GM19397 (cell line): Measurements from ENCODE around the gene ZNF618.

ENCODE experiments used
- ATAC-seq: cut with Tn5 transposase; IDR thresholded peaks from one replicate; pipeline ENCODE4 v1.9.1; 2021; ENCODE audit warnings: mild to moderate bottlenecking, moderate library complexity; ENCODE audit not compliant: unreplicated experiment

Gene ZNF618

GRCh38 chr9:114090798-114091197, 214.7 kb downstream of the ZNF618 start:
- ATAC-seq, result no peak

- ATAC-seq, result no peak
Measured at GRCh38 chr9:114091711-114092110, 215.6 kb downstream of the ZNF618 start.

GRCh38 chr9:114092336-114092735, 216.2 kb downstream of the ZNF618 start:
- no peak for ATAC-seq

- no peak for ATAC-seq
Measured at GRCh38 chr9:114093031-114093471, 216.9 kb downstream of the ZNF618 start.

- no peak for ATAC-seq
Measured at GRCh38 chr9:114093761-114094505, 217.8 kb downstream of the ZNF618 start.

- ATAC-seq, result no peak
Measured at GRCh38 chr9:114094971-114095370, 218.9 kb downstream of the ZNF618 start.

GRCh38 chr9:114096041-114096511, 220.0 kb downstream of the ZNF618 start:
- no peak for ATAC-seq

- ATAC-seq, result no peak
Measured at GRCh38 chr9:114096866-114097612, 220.9 kb downstream of the ZNF618 start.

GRCh38 chr9:114097613-114098020, 221.5 kb downstream of the ZNF618 start:
- no peak for ATAC-seq

- no peak for ATAC-seq
Measured at GRCh38 chr9:114098021-114098935, 222.2 kb downstream of the ZNF618 start.

GRCh38 chr9:114098936-114099668, 223.0 kb downstream of the ZNF618 start, which contains the start of gene KIF12:
Gene KIF12 (minus strand): TSS chr9:114099292. CDS start chr9:114099276, 16 bp downstream.
- no peak for ATAC-seq

GRCh38 chr9:114099669-114100270, 223.7 kb downstream of the ZNF618 start:
- no peak for ATAC-seq

- no peak for ATAC-seq
Measured at GRCh38 chr9:114100536-114100935, 224.4 kb downstream of the ZNF618 start.

- no peak for ATAC-seq
Measured at GRCh38 chr9:114102484-114102883, 226.4 kb downstream of the ZNF618 start.

- no peak for ATAC-seq
Measured at GRCh38 chr9:114105236-114105635, 229.1 kb downstream of the ZNF618 start.
